ENCODE data around the gene BRAF. TPM values are rescaled to one million over a fixed set of nuclear protein-coding genes. Genes with fewer than 3 reads are reported as not detected.

Gene BRAF
- total RNA-seq, 4 donors from 2014 or later = 37.1 to 56.9 (median 45.3) TPM

DNA sequence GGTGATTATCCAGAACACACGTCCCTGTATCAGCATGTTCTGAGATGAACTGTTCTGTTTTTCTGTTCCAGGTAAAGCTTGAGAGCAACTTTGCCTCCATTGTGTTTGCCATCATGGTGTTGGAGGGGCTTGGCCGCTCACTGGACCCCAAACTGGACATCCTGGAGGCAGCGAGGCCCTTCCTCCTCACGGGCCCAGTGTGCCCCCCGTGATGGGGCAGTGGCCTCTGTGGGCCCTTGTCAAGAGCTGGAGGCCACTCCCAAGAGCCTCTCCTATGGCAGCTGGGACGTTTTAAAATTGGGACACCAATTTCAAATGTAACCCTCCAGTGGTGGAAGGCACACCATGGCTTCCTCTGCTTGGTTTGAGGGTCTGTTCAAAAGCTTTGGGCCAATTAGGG is 230.1 kb downstream of the BRAF start:
- TF ChIP-seq, protein P1, sequence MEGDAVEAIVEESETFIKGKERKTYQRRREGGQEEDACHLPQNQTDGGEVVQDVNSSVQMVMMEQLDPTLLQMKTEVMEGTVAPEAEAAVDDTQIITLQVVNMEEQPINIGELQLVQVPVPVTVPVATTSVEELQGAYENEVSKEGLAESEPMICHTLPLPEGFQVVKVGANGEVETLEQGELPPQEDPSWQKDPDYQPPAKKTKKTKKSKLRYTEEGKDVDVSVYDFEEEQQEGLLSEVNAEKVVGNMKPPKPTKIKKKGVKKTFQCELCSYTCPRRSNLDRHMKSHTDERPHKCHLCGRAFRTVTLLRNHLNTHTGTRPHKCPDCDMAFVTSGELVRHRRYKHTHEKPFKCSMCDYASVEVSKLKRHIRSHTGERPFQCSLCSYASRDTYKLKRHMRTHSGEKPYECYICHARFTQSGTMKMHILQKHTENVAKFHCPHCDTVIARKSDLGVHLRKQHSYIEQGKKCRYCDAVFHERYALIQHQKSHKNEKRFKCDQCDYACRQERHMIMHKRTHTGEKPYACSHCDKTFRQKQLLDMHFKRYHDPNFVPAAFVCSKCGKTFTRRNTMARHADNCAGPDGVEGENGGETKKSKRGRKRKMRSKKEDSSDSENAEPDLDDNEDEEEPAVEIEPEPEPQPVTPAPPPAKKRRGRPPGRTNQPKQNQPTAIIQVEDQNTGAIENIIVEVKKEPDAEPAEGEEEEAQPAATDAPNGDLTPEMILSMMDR (IDR thresholded peaks at IDR 0.05; ENCODE audit: low read depth) = no peak

DNA sequence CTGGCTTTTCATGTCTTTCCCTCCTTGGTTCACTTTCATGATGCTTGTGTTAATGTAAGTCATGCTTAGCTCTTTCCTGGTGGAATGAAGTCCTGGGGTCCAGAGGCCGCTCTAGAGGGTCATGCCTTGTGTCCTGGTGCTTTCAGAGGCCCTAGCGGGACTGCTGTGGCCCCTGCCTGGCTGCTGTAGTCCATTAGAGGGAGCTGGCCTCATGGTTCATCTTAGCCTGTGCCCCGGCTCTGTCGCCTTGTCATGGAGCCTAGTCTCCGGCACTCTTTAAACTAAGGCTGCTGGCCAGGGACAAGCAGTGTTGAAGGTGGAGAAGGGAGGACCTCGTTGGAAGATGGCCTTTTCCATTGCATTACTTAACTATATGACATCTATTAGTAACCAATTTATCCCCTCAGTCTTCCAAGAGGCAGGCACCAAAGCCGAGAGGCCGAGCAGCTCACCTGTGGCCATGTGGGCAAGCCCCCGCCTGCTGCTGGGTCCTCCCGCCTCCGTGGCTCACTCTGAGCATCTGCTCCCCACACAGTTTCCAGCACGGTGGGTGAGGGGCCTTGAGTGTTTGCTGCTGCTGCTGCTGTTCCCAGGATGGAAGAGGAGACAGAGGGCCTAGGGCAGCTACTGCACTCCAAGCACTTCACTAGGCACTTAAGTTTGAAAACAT is 233.2 kb downstream of the BRAF start:
- TF ChIP-seq, protein P1 (IDR thresholded peaks at IDR 0.05; ENCODE audit: low read depth) = no peak

DNA sequence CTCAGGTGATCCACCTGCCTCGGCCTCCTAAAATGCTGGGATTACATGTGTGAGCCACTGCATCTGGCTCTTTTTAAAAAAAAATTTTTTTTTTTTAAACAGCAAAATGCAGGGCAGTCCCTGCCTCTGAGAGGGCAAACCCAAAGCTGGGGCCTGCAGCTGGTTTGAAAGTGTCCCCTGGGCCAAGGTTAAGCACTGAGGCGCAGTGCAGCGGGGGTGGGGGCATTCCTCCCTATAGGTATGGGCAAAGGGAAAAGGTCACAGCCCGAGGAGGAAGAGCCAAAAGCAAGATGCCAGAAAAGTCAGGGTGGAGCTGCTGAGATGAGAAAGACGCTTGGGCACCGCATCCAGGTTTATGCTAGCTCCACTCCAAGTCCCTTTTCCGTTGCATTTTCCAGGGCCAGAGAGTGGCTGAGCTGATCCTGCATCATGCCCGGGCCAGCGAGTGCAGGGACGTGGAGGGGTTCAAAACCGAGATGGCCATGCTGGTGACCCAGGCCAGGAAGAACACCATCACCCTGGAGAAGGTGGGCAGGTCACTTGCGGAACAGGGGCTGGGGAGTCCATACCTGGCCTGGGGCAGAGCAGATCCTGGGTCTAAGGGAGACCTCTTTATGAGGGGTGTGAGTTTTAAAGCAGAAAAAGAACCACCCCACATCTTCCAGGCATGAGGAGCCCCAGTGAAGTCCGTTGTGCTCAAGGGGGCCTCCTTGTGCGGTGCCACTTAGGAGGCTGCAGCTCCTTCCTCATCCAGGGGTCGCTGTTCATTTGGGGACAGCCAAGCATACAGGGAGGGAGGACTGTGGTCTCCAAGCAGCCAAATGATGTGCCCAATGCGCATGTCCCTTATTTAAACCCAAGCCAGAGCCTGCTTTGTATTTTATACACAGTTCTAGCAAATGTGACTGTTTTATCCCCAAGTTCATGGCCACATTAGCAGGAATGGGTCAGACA is 235.3 kb downstream of the BRAF start:
- TF ChIP-seq, protein P1 (IDR thresholded peaks at IDR 0.05; ENCODE audit: low read depth) = no peak

DNA sequence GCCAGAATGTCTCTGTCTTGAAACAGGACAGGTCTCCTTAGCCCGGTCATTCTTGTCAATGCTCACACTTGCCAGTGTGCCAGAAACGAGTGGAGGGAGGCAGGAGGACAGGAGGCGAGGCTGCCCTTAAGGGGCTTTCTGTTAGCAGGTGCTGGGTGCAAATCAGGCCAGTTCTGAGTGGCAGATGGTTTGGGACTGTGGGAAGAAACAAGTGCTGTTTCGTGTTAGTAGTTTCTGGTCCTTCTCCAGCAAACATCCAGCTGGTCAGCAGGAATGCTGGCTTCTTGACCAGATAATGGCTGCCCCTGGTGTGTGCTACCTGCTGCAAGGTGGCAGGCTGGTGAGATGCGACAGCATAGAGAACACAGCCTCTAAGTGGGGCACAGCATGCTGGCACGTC is 236.4 kb downstream of the BRAF start:
- TF ChIP-seq, protein P1 (IDR thresholded peaks at IDR 0.05; ENCODE audit: low read depth) = no peak

DNA sequence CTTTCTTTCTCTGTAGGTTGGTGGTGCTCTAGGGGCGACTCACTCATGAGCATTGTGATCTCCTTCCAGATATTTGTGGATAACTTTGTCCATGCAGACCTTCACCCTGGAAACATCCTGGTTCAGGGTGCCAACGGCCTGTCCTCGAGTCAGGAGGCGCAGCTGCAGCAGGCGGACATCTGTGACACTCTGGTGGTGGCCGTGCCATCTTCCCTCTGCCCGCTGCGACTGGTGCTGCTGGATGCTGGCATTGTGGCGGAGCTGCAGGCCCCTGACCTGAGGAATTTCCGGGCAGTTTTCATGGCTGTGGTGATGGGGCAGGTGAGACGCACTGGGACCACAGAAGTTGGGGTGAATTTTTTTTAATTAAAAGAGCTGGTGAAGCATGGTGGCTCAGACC is 237.8 kb downstream of the BRAF start:
- TF ChIP-seq, protein P1 (IDR thresholded peaks at IDR 0.05; ENCODE audit: low read depth) = no peak

DNA sequence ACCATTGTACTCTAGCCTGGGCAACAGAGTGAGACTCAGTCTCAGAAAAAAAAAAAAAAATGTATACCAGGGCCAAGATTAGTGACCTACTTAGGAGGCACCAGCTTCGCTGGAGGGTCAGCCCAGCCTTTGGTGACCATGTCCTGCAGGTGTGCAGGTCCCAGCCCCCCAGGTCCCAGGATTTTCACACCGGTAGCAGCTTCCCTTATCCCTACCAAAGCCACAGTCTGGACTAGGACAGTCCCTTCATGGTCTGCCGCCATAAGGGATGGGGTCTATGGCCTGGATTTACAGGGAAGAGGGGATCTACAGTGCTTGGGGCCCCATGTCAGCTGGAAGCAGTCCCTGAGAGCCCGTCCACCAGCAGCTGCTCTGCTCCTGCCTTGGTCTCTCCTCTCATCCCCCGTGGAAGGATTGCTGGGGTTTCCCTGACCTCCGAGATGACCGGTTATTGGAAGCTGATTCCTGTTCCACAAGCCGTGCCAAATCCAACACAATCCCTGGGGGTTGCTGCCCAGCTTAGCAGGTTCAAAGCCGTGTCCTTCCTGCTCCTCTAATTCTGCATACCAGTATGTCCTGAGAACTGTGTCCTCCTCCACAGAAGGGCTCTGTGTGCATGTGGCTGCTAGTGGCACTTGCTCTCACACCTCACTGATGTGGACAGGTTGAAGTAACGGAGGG is 239.2 kb downstream of the BRAF start:
- TF ChIP-seq, protein P1 (IDR thresholded peaks at IDR 0.05; ENCODE audit: low read depth) = no peak
